ENCODE measurements around the gene PGP.

The PGP gene

DNA sequence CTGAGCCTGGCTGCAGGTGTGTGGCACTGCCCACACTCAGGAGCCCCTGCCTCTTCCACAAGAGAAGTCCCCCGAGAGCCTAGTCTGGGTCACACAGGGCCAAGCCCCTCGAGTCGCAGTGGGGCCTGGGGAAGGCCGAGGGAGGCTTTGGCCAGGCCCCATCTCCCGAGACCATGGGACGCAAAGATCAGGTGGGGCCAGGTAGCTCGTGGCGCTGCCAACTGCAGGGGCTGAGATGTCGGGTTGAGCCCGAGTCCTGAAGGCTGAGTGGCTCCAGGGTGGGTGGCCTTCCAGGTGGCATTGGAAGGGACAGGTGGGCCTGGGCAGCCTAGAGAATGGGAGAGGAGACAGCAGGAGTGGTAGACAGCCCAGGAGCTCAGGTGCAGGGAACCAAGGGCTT lies 52.7 kb downstream of the PGP start:
- no peak overlapping the region for H3K4me3 ChIP-seq (ENCODE audit: low read depth, low read length, poor library complexity, severe bottlenecking)
- TF ChIP-seq EZH2 (IDR thresholded peaks at IDR 0.05; ENCODE audit: borderline replicate concordance, low read length) = no peak
- TF ChIP-seq, protein P1, sequence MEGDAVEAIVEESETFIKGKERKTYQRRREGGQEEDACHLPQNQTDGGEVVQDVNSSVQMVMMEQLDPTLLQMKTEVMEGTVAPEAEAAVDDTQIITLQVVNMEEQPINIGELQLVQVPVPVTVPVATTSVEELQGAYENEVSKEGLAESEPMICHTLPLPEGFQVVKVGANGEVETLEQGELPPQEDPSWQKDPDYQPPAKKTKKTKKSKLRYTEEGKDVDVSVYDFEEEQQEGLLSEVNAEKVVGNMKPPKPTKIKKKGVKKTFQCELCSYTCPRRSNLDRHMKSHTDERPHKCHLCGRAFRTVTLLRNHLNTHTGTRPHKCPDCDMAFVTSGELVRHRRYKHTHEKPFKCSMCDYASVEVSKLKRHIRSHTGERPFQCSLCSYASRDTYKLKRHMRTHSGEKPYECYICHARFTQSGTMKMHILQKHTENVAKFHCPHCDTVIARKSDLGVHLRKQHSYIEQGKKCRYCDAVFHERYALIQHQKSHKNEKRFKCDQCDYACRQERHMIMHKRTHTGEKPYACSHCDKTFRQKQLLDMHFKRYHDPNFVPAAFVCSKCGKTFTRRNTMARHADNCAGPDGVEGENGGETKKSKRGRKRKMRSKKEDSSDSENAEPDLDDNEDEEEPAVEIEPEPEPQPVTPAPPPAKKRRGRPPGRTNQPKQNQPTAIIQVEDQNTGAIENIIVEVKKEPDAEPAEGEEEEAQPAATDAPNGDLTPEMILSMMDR (IDR thresholded peaks at IDR 0.05; ENCODE audit: low read length) = no peak
- H3K27ac ChIP-seq (ENCODE audit: low read depth, low read length, poor library complexity, severe bottlenecking) = peak overlapping the region; percentile 27
- H3K9me2 ChIP-seq (ENCODE audit: low read depth, low read length) = no peaks in the 10 kb centered on the region
- no peaks in the 10 kb centered on the region for H3K9me3 ChIP-seq (ENCODE audit: low read length)
- peaks cover 43% of the 10 kb centered on the region for H3K4me1 ChIP-seq (ENCODE audit: insufficient read depth, low read length, severe bottlenecking)
- H3K36me3 ChIP-seq (ENCODE audit: insufficient read depth, low read length) = peaks cover 23% of the 10 kb centered on the region
- no peak overlapping the region for H3K9ac ChIP-seq (ENCODE audit: low read length)
- H3F3A ChIP-seq (ENCODE audit: insufficient read depth, low read length) = no peaks in the 10 kb centered on the region
- H2AFZ ChIP-seq (ENCODE audit: low read length) = no peak overlapping the region
- no peak overlapping the region for H3K4me2 ChIP-seq (ENCODE audit: low read length)
- H4K20me1 ChIP-seq (ENCODE audit: insufficient read depth, low read length) = no peaks in the 10 kb centered on the region
- H3K79me2 ChIP-seq (ENCODE audit: insufficient read depth, low read length) = 0 out of 2 replicates have a peak, but pooled peaks cover 5% of the 10 kb centered on the region
- H3K27me3 ChIP-seq (ENCODE audit: insufficient read depth, low read length) = no peaks in the 10 kb centered on the region
